Epithelial cell of esophagus (primary cell): ENCODE data around the gene SPATA6.
"Not testable (repeated sequence)": the region's sequence is repeated elsewhere in the genome, so short reads cannot be mapped to it uniquely, and the experiment has no call there.

ENCODE experiments used
- DNase-seq: peaks from one replicate; pipeline ENCODE4 v3.0.0; 2010; ENCODE audit warnings: low read depth
- H3K4me3 ChIP-seq: 2 replicates; pipeline ENCODE4 v1.5.1; 2011; ENCODE audit warnings: mild to moderate bottlenecking, low read length, control low read depth
- TF ChIP-seq, protein P1 (sequence below): IDR thresholded peaks from 2 replicates; pipeline ENCODE4 v1.5.1; 2011; ENCODE audit warnings: low read depth, mild to moderate bottlenecking, low read length, control low read depth, inconsistent platforms; ENCODE audit not compliant: insufficient read depth; ENCODE audit errors: missing control alignments

The SPATA6 gene

DNA sequence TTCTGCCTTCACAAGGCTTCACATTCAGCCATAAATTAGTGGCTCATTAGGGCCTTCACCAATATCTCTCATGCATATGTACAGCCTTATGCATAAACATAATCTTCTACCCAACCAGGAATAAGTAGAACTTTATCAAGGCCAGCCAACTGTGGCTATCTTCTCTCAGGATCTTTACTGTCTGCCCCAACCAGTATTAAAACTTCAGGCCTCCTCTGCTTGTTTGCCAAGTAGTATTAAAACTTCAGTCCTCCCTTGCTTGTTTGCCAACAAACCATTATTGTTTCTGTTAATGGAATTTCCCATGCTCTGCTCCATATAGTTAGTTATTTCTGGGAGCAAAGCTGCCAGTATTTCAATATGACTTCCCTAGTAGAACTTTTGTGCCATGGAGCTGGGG lies 169.4 kb downstream of the SPATA6 start:
- TF ChIP-seq, protein P1, sequence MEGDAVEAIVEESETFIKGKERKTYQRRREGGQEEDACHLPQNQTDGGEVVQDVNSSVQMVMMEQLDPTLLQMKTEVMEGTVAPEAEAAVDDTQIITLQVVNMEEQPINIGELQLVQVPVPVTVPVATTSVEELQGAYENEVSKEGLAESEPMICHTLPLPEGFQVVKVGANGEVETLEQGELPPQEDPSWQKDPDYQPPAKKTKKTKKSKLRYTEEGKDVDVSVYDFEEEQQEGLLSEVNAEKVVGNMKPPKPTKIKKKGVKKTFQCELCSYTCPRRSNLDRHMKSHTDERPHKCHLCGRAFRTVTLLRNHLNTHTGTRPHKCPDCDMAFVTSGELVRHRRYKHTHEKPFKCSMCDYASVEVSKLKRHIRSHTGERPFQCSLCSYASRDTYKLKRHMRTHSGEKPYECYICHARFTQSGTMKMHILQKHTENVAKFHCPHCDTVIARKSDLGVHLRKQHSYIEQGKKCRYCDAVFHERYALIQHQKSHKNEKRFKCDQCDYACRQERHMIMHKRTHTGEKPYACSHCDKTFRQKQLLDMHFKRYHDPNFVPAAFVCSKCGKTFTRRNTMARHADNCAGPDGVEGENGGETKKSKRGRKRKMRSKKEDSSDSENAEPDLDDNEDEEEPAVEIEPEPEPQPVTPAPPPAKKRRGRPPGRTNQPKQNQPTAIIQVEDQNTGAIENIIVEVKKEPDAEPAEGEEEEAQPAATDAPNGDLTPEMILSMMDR = no peak
- DNase-seq = no peak
- no peak overlapping the region for H3K4me3 ChIP-seq

DNA sequence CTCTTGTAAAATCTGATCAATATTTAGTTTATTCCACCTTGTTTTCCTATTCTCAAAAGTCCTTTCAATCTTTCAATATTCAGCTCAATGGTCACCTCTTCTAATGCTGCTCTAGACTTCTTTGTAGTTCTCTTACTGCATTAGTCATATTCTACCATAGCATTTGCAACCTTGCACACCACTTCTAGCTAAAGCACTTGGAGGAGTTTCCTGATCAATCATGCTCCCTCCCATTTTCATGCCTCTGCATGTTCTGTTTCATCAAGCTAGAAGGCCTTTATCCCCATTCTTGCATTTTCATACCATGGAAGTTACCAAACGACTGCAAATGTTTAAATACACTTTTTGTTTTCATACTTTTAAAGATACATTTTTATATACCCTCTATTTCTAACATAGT lies 177.3 kb downstream of the SPATA6 start:
- TF ChIP-seq, protein P1 = no peak
- peak; percentile 87 for DNase-seq
- no peak overlapping the region for H3K4me3 ChIP-seq

DNA sequence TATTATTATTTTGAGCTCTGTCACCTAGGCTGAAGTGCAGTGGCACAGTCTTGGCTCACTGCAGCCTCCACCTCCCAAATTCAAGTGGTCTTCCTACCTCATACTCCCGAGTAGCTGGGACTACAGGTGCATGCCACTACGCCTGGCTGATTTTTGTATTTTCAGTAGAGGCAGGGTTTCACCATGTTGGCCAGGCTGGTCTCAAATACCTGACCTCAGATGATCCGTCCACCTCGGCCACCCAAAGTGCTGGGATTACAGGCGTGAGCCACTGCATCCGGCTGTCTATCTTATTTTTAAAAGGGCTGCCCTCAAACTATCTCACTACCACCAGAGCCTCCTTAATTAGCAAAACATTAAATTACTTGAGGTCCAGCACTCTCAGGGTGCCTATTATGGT lies 177.9 kb downstream of the SPATA6 start:
- not testable (repeated sequence) for H3K4me3 ChIP-seq, DNase-seq

DNA sequence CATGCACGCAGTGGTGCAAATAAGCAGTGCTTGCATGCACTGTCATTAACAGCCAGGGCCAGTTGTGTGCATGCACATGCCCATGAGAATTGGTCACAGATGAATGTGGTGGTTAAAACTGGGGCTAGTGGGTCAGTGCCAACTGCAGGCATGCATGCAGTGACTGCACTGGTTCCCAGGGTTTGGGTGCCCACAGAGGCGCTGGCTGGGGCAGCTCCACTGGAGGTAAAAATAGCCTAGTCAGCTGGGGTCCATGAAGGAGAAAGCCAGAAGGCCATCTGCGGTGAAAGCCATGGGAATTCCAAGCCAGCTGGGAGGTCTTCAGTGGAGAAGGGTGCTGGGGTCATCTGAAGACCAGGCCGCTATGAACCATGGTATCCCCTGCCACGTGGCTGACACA lies 179.3 kb downstream of the SPATA6 start:
- no peak for DNase-seq
- TF ChIP-seq, protein P1 = no peak

DNA sequence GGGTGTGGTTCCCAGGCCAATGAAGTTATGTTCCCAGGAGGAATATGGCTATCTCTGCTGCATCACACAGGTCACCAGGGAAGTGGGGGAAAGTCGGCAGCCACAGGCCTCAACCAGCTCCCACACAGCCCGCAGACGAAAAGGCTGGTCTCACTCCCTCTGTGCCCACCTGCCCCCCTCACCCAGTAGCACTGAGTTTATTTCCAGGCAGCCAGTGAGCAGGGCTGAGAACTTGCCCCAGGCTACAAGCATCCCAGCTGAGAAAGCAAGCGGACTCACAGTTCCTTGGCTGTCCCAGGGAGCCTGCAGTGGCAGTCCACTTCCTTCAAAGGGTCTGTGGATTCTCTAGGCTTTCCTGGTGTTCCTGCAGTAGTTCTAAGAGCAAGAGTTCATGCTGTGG lies 180.6 kb downstream of the SPATA6 start:
- TF ChIP-seq, protein P1 = no peak
- no peak for DNase-seq
- no peak overlapping the region for H3K4me3 ChIP-seq

More for the DNA sequence above, 179.3 kb downstream of the SPATA6 start:
- H3K4me3 ChIP-seq = no peak overlapping the region

DNA sequence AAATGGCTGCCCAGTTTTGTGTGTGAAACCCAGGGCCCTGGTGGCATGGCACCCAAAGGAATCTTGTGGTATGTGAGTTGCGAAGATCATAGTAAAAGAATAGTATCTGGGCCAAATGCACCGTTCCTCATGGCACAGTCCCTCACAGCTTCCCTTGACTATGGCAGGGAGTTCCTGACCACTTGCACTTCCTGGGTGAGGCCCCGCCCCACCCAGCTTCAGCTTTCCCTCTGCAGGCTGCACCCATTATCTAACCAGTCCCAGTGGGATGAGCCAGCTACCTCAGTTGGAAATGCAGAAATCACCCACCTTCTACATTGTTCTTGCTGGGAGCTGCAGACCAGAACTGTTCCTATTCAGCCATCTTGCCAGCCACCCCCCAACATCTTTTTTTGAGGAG lies 186.5 kb downstream of the SPATA6 start:
- no peak for DNase-seq
- H3K4me3 ChIP-seq = no peak overlapping the region
- TF ChIP-seq, protein P1 = no peak

DNA sequence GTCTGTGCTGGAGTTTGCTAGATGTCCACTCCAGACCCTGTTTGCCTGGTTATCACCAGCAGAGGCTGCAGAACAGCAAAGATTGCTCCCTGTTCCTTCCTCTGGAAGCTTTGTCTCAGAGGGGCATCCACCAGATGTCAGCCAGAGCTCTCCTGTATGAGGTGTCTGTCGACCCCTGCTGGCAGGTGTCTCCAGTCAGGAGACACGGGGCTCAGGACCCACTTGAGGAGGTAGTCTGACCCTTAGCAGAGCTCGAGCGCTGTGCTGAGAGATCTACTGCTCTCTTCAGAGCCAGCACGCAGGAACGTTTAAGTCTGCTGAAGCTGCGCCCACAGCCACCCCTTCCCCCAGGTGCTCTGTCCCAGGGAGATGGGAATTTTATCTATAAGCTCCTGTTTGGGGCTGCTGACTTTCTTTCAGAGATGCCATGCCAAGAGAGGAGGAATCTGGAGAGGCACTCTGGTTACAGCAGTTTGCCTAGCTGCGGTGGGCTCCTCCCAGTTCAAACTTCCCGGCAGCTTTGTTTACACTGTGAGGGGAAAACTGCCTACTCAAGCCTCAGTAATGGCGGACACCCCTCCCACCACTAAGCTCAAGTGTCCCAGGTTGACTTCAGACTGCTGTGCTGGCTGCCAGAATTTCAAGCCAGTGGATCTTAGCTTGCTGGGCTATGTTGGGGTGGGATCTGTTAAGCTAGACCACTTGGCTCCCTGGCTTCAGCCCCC lies 187.1 kb downstream of the SPATA6 start:
- not testable (repeated sequence) for H3K4me3 ChIP-seq

DNA sequence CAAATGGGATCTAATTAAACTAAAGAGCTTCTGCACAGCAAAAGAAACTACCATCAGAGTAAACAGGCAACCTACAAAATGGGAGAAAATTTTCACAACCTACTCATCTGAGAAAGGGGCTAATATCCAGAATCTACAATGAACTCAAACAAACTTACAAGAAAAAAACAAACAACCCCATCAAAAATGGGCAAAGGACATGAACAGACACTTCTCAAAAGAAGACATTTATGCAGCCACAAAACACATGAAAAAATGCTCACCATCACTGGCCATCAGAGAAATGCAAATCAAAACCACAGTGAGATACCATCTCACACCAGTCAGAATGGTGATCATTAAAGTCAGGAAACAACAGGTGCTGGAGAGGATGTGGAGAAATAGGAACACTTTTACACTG lies 189.7 kb downstream of the SPATA6 start:
- not testable (repeated sequence) for DNase-seq, H3K4me3 ChIP-seq

More for the DNA sequence above, 187.1 kb downstream of the SPATA6 start:
- not testable (repeated sequence) for DNase-seq

DNA sequence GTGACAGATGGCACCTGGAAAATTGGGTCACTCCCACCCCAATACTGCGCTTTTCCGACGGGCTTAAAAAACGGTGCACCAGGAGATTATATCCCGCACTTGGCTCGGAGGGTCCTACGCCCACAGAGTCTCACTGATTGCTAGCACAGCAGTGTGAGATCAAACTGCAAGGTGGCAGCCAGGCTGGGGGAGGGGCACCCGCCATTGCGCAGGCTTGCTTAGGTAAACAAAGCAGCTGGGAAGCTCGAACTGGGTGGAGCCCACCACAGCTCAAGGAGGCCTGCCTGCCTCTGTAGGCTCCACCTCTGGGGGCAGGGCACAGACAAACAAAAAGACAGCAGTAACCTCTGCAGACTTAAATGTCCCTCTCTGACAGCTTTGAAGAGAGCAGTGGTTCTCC lies 194.6 kb downstream of the SPATA6 start:
- not testable (repeated sequence) for DNase-seq

More for the DNA sequence above, 194.6 kb downstream of the SPATA6 start:
- not testable (repeated sequence) for H3K4me3 ChIP-seq
